NCI-H2171 treated with DMSO at 0.1 percent for 48 hours (cell line): ENCODE data around the gene RECK.
A peak's percentile ranks its signal among the peaks of the same experiment; 100 is the strongest.

Experiments used
- DNase-seq: peaks from one replicate; lab custom pipeline; 2025; lab: John Stamatoyannopoulos, UW

RECK gene

GRCh38 chr9:36023260-36024048, 13.3 kb upstream of the RECK start:
- peak; percentile 42 for DNase-seq

GRCh38 chr9:36025746-36026145, 11.0 kb upstream of the RECK start:
- no peak for DNase-seq

GRCh38 chr9:36029202-36029601, 7.5 kb upstream of the RECK start:
- DNase-seq = no peak

- DNase-seq = no peak
Measured at GRCh38 chr9:36029765-36030528, 6.8 kb upstream of the RECK start.

GRCh38 chr9:36030871-36031270, 5.8 kb upstream of the RECK start:
- DNase-seq = no peak

GRCh38 chr9:36031774-36032555, 4.7 kb upstream of the RECK start:
- no peak for DNase-seq

- no peak for DNase-seq
Measured at GRCh38 chr9:36033788-36034187, 2.9 kb upstream of the RECK start.

- no peak for DNase-seq
Measured at GRCh38 chr9:36034234-36034633, 2.5 kb upstream of the RECK start.

GRCh38 chr9:36035006-36035405, 1.7 kb upstream of the RECK start:
- no peak for DNase-seq

- DNase-seq = no peak
Measured at GRCh38 chr9:36036253-36036779, 397 bp upstream of the RECK start.

GRCh38 chr9:36037549-36038122, 923 bp downstream of the RECK start:
- peak; percentile 19 for DNase-seq

- DNase-seq = no peak
Measured at GRCh38 chr9:36039121-36039520, 2.4 kb downstream of the RECK start.

- DNase-seq = no peak
Measured at GRCh38 chr9:36039696-36040095, 3.0 kb downstream of the RECK start.

GRCh38 chr9:36040271-36040925, 3.7 kb downstream of the RECK start:
- DNase-seq = no peak

GRCh38 chr9:36041506-36041905, 4.8 kb downstream of the RECK start:
- DNase-seq = no peak

GRCh38 chr9:36045610-36046009, 8.9 kb downstream of the RECK start:
- no peak for DNase-seq

GRCh38 chr9:36046923-36047322, 10.2 kb downstream of the RECK start:
- peak; percentile 8 for DNase-seq

GRCh38 chr9:36049408-36049807, 12.7 kb downstream of the RECK start:
- DNase-seq = no peak

GRCh38 chr9:36050476-36050875, 13.8 kb downstream of the RECK start:
- no peak for DNase-seq

GRCh38 chr9:36051317-36051716, 14.6 kb downstream of the RECK start:
- no peak for DNase-seq

- no peak for DNase-seq
Measured at GRCh38 chr9:36053971-36054370, 17.3 kb downstream of the RECK start.

- no peak for DNase-seq
Measured at GRCh38 chr9:36056896-36057295, 20.2 kb downstream of the RECK start.
